Esophagus squamous epithelium (tissue), 4 donors: ENCODE measurements around the gene TNNI2.

Experiments
- POLR2A ChIP-seq, 4 donors: fragments of 450-650 bp; IDR thresholded peaks; one replicate each; pipeline ENCODE4 v1.6.1; 2017; ENCODE audit warnings: antibody characterized with exemption in 4 of 4, mild to moderate bottlenecking in 4 of 4, moderate library complexity in 3 of 4
- TF ChIP-seq, protein P1 (sequence below), 6 experiments: fragments of 450-650 bp in 4 of 6; fragments of 200-600 bp in 2 of 6; sonication (generic) in 2 of 6; IDR thresholded peaks; one replicate each; pipeline ENCODE4 v1.5.1; 2016 to 2019; ENCODE audit warnings: antibody characterized with exemption in 6 of 6, mild to moderate bottlenecking in 4 of 6, moderate library complexity in 4 of 6

GRCh38 chr11:1792461-1792860 is 46.3 kb upstream of the TNNI2 start:
- no peak for TF ChIP-seq POLR2A (IDR thresholded peaks at IDR 0.05)
- TF ChIP-seq, protein P1, sequence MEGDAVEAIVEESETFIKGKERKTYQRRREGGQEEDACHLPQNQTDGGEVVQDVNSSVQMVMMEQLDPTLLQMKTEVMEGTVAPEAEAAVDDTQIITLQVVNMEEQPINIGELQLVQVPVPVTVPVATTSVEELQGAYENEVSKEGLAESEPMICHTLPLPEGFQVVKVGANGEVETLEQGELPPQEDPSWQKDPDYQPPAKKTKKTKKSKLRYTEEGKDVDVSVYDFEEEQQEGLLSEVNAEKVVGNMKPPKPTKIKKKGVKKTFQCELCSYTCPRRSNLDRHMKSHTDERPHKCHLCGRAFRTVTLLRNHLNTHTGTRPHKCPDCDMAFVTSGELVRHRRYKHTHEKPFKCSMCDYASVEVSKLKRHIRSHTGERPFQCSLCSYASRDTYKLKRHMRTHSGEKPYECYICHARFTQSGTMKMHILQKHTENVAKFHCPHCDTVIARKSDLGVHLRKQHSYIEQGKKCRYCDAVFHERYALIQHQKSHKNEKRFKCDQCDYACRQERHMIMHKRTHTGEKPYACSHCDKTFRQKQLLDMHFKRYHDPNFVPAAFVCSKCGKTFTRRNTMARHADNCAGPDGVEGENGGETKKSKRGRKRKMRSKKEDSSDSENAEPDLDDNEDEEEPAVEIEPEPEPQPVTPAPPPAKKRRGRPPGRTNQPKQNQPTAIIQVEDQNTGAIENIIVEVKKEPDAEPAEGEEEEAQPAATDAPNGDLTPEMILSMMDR (IDR thresholded peaks at IDR 0.05), result no peak
